Caco-2 (cell line): ENCODE measurements around the gene CXCR6. TPM values are rescaled to one million over a fixed set of nuclear protein-coding genes. Genes with fewer than 3 reads are reported as not detected.

Source experiments
- BruUV-seq: library from RNA; stranded (reverse); fragments of 400-500 nt; replicated peaks from 2 replicates; lab custom pipeline; 2021; lab: Mats Ljungman, UMichigan
- CTCF ChIA-PET: fragments of 300-600 bp; sonication (Branson Sonifier 250); formaldehyde crosslinking; loops from one replicate; lab custom pipeline; 2022; ENCODE audit warnings: antibody characterized with exemption; lab: Charles Lee
- POLR2A ChIA-PET: fragments of 300-600 bp; sonication (Branson Sonifier 250); formaldehyde crosslinking; loops from one replicate; lab custom pipeline; 2022; ENCODE audit warnings: antibody characterized with exemption; lab: Charles Lee
- DNase-seq, 2 experiments: peaks; one replicate each; pipeline versions ENCODE4 v3.0.0 to v3.0.0-alpha.2; 2020 to 2022
- H3K27me3 ChIP-seq: replicated peaks from 2 replicates; pipeline ENCODE4 v1.6.0; 2011; ENCODE audit warnings: low read length; ENCODE audit not compliant: control insufficient read depth, insufficient read depth
- H3K36me3 ChIP-seq: 2 replicates; pipeline ENCODE4 v1.5.1; 2011; ENCODE audit warnings: low read length; ENCODE audit not compliant: control insufficient read depth, insufficient read depth
- H3K4me1 ChIP-seq: fragments of 250-450 bp; sonication (Bioruptor Pico); 2 replicates; pipeline ENCODE4 v1.5.1; 2020; ENCODE audit warnings: mild to moderate bottlenecking
- H3K4me3 ChIP-seq: 2 replicates; pipeline ENCODE4 v1.5.1; 2011; ENCODE audit warnings: low read depth, mild to moderate bottlenecking, control low read depth, low read length
- H3K9me3 ChIP-seq: fragments of 250-450 bp; sonication (Bioruptor Pico); 2 replicates; pipeline ENCODE4 v1.5.1; 2020; ENCODE audit warnings: mild to moderate bottlenecking, moderate library complexity
- H3K27ac Mint-ChIP-seq: one replicate; pipeline ENCODE4 v1.8.0; 2022; ENCODE audit warnings: mixed read lengths; ENCODE audit not compliant: unreplicated experiment
- H3K27me3 Mint-ChIP-seq: one replicate; pipeline ENCODE4 v1.8.0; 2022; ENCODE audit warnings: mixed read lengths; ENCODE audit not compliant: insufficient read depth, unreplicated experiment
- H3K36me3 Mint-ChIP-seq: one replicate; pipeline ENCODE4 v1.8.0; 2022; ENCODE audit warnings: mild to moderate bottlenecking, mixed read lengths; ENCODE audit not compliant: insufficient read depth, unreplicated experiment
- H3K4me1 Mint-ChIP-seq: one replicate; pipeline ENCODE4 v1.8.0; 2022; ENCODE audit warnings: low read depth, mixed read lengths; ENCODE audit not compliant: unreplicated experiment
- H3K4me3 Mint-ChIP-seq: one replicate; pipeline ENCODE4 v1.8.0; 2022; ENCODE audit warnings: mild to moderate bottlenecking, moderate library complexity, mixed read lengths; ENCODE audit not compliant: unreplicated experiment
- H3K9me3 Mint-ChIP-seq: one replicate; pipeline ENCODE4 v1.8.0; 2022; ENCODE audit warnings: mixed read lengths; ENCODE audit not compliant: unreplicated experiment
- intact Hi-C: fragments of 100-400 bp; cut with micrococcal nuclease; formaldehyde crosslinking; loops from one replicate; pipeline ENCODE4 v1.10.0; 2022; ENCODE audit not compliant: unreplicated experiment
- total RNA-seq: library from RNA; stranded (reverse); gene quantifications from 2 replicates; pipeline ENCODE4 v1.2.3, GENCODE V29; 2022
- TF ChIP-seq, protein P1 (sequence below), 2 experiments: fragments of 200-600 bp in 1 of 2; IDR thresholded peaks; 1 replicate in 1 of 2; 2 replicates in 1 of 2; pipeline versions ENCODE4 v1.5.1 to v1.8.0; 2011 to 2022; ENCODE audit warnings: antibody characterized with exemption in 1 of 2, control low read depth in 1 of 2, inconsistent platforms in 1 of 2, low read depth in 1 of 2, low read length in 1 of 2, mild to moderate bottlenecking in 1 of 2, moderate library complexity in 1 of 2; ENCODE audit not compliant: insufficient read depth in 1 of 2, severe bottlenecking in 1 of 2, unreplicated experiment in 1 of 2

CXCR6 gene
- total RNA-seq, 1 experiment from 2014 or later: not detected

DNA sequence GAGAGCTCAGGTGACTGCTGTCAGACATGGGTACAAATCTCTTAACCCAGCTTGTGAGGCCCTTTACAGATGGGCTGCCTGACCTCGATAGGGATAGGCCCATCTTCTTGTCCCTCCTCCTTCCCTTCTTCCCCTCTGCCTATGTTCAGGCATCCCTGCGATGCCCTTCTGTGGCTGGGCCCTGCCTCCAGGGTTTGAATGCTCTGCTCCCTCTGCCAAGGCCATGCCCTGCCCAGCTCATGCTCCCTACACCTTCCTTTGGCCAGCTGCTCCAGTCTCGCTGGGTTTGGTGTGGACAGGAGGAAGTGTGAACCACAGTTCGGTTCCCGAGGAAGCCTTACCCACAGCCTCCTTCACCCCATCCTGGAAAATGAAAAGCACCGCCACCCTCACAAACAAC, 48.1 kb downstream of the CXCR6 start:
- no peak for DNase-seq
- TF ChIP-seq, protein P1, sequence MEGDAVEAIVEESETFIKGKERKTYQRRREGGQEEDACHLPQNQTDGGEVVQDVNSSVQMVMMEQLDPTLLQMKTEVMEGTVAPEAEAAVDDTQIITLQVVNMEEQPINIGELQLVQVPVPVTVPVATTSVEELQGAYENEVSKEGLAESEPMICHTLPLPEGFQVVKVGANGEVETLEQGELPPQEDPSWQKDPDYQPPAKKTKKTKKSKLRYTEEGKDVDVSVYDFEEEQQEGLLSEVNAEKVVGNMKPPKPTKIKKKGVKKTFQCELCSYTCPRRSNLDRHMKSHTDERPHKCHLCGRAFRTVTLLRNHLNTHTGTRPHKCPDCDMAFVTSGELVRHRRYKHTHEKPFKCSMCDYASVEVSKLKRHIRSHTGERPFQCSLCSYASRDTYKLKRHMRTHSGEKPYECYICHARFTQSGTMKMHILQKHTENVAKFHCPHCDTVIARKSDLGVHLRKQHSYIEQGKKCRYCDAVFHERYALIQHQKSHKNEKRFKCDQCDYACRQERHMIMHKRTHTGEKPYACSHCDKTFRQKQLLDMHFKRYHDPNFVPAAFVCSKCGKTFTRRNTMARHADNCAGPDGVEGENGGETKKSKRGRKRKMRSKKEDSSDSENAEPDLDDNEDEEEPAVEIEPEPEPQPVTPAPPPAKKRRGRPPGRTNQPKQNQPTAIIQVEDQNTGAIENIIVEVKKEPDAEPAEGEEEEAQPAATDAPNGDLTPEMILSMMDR (IDR thresholded peaks at IDR 0.05; ENCODE audit: insufficient read depth in 1 of 2, low read depth in 1 of 2, low read length in 1 of 2, severe bottlenecking in 1 of 2, unreplicated experiment in 1 of 2): no peak
- Histone ChIP-seq H3K36me3 (no peaks in the 10 kb centered on the region), H3K4me1 (peaks cover 18% of the 10 kb centered on the region), H3K27me3 (no peaks in the 10 kb centered on the region), H3K9me3 (no peaks in the 10 kb centered on the region), H3K4me3 (no peak overlapping the region)
- no peaks in the 10 kb centered on the region for H3K27me3 Mint-ChIP-seq
- ChIA-PET POLR2A (no interaction called here), CTCF (no interaction called here)
- no peaks in the 10 kb centered on the region for H3K9me3 Mint-ChIP-seq
- H3K27ac Mint-ChIP-seq: no peak overlapping the region
- H3K4me1 Mint-ChIP-seq: peaks cover 22% of the 10 kb centered on the region
- intact Hi-C loops: no loop called here
- BruUV-seq: no TSS peak
- no peak overlapping the region for H3K4me3 Mint-ChIP-seq
- H3K36me3 Mint-ChIP-seq: no peaks in the 10 kb centered on the region

GRCh38 chr3:45992133-45992729, 49.0 kb downstream of the CXCR6 start:
- DNase-seq: no peak
- no peak overlapping the region for H3K4me3 Mint-ChIP-seq
- Histone ChIP-seq H3K9me3 (no peaks in the 10 kb centered on the region), H3K27me3 (no peaks in the 10 kb centered on the region), H3K4me1 (peaks cover 12% of the 10 kb centered on the region), H3K4me3 (no peak overlapping the region), H3K36me3 (no peaks in the 10 kb centered on the region)
- POLR2A ChIA-PET: no interaction called here
- no peaks in the 10 kb centered on the region for H3K9me3 Mint-ChIP-seq
- H3K27ac Mint-ChIP-seq: no peak overlapping the region
- no peaks in the 10 kb centered on the region for H3K36me3 Mint-ChIP-seq
- intact Hi-C loops: no loop called here
- TF ChIP-seq, protein P1 (IDR thresholded peaks at IDR 0.05; ENCODE audit: insufficient read depth in 1 of 2, low read depth in 1 of 2, low read length in 1 of 2, severe bottlenecking in 1 of 2, unreplicated experiment in 1 of 2): no peak
- no peaks in the 10 kb centered on the region for H3K27me3 Mint-ChIP-seq
- no TSS peak for BruUV-seq
- CTCF ChIA-PET: no interaction called here
- H3K4me1 Mint-ChIP-seq: peaks cover 19% of the 10 kb centered on the region

DNA sequence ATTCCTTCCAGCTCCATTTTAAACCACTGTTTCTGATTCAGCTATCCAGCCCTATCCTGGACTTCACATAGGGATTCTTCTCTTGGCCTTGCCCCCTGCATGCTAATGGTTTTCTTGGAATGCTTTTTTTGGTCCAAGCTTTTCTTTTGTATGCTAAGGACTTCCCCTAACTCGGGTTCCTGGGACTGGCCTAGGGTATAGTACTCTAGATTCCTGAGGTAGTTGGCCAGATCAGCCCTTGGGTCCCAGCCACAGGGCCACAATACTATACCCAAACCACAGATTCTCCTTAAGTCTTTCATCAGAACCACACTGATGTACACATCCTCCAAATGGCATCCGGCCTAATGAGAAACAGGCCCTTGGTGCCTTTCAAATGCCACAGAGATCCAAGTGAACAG, 49.6 kb downstream of the CXCR6 start:
- CTCF ChIA-PET: no interaction called here
- H3K36me3 Mint-ChIP-seq: no peaks in the 10 kb centered on the region
- no peak overlapping the region for H3K4me3 ChIP-seq
- no peaks in the 10 kb centered on the region for H3K36me3 ChIP-seq
- no peak overlapping the region for H3K4me3 Mint-ChIP-seq
- no TSS peak for BruUV-seq
- no peak overlapping the region for H3K27ac Mint-ChIP-seq
- no peak for DNase-seq
- H3K4me1 ChIP-seq: peaks cover 8% of the 10 kb centered on the region; the same call in 1 of the 2 replicates
- peaks cover 13% of the 10 kb centered on the region for H3K4me1 Mint-ChIP-seq
- POLR2A ChIA-PET: no interaction called here
- TF ChIP-seq, protein P1 (IDR thresholded peaks at IDR 0.05; ENCODE audit: insufficient read depth in 1 of 2, low read depth in 1 of 2, low read length in 1 of 2, severe bottlenecking in 1 of 2, unreplicated experiment in 1 of 2): no peak
- intact Hi-C loops: no loop called here
- H3K9me3 ChIP-seq: no peaks in the 10 kb centered on the region
- no peaks in the 10 kb centered on the region for H3K27me3 Mint-ChIP-seq
- no peaks in the 10 kb centered on the region for H3K27me3 ChIP-seq
- H3K9me3 Mint-ChIP-seq: no peaks in the 10 kb centered on the region
